Loucy (cell line): ENCODE data around the gene TRPV3.

Source experiments
- H2AFZ ChIP-seq: fragments of 200-600 bp; sonication (generic); 2 replicates; pipeline ENCODE4 v1.6.0; 2016; ENCODE audit warnings: antibody characterized with exemption, mild to moderate bottlenecking, low read length, moderate library complexity
- H3F3A ChIP-seq: fragments of 200-600 bp; 2 replicates; pipeline ENCODE4 v1.6.0; 2016; ENCODE audit warnings: antibody characterized with exemption, low read depth, mild to moderate bottlenecking
- H3K27me3 ChIP-seq: fragments of 200-600 bp; sonication (generic); 2 replicates; pipeline ENCODE4 v1.6.1; 2014; ENCODE audit warnings: low read length, mild to moderate bottlenecking; ENCODE audit not compliant: insufficient read depth, poor library complexity, severe bottlenecking
- H3K36me3 ChIP-seq: fragments of 200-600 bp; sonication (generic); 2 replicates; pipeline ENCODE4 v1.6.1; 2016; ENCODE audit warnings: low read length; ENCODE audit not compliant: insufficient read depth
- H3K4me1 ChIP-seq: fragments of 200-600 bp; sonication (generic); 2 replicates; pipeline ENCODE4 v1.5.1; 2014; ENCODE audit warnings: low read length, mild to moderate bottlenecking; ENCODE audit not compliant: insufficient read depth, poor library complexity, severe bottlenecking
- H3K4me2 ChIP-seq: fragments of 200-600 bp; sonication (generic); 2 replicates; pipeline ENCODE4 v1.6.0; 2014; ENCODE audit warnings: antibody characterized with exemption, low read length, low read depth, mild to moderate bottlenecking; ENCODE audit not compliant: poor library complexity, severe bottlenecking
- H3K4me3 ChIP-seq: fragments of 200-600 bp; sonication (generic); 2 replicates; pipeline ENCODE4 v1.5.1; 2014; ENCODE audit warnings: low read length, mild to moderate bottlenecking, mixed read lengths; ENCODE audit not compliant: poor library complexity, severe bottlenecking
- H3K79me2 ChIP-seq: fragments of 200-600 bp; sonication (generic); 2 replicates; pipeline ENCODE4 v1.6.1; 2014; ENCODE audit warnings: low read length; ENCODE audit not compliant: insufficient read depth
- H3K9ac ChIP-seq: fragments of 200-600 bp; sonication (generic); 2 replicates; pipeline ENCODE4 v1.6.0; 2014; ENCODE audit warnings: mild to moderate bottlenecking, low read depth, low read length, moderate library complexity; ENCODE audit not compliant: poor library complexity, severe bottlenecking
- H3K9me2 ChIP-seq: fragments of 200-600 bp; sonication (generic); replicated peaks from 2 replicates; pipeline ENCODE4 v1.6.1; 2016; ENCODE audit warnings: low read depth, low read length, mixed read lengths
- H3K9me3 ChIP-seq: fragments of 200-600 bp; sonication (generic); 2 replicates; pipeline ENCODE4 v1.6.1; 2014; ENCODE audit warnings: mild to moderate bottlenecking, antibody characterized with exemption, low read length, low read depth; ENCODE audit not compliant: insufficient read depth
- H4K20me1 ChIP-seq: fragments of 200-600 bp; sonication (generic); 2 replicates; pipeline ENCODE4 v1.6.0; 2014; ENCODE audit warnings: antibody characterized with exemption, low read length, mild to moderate bottlenecking; ENCODE audit not compliant: insufficient read depth, poor library complexity, severe bottlenecking
- CTCF ChIP-seq: fragments of 200-600 bp; sonication (generic); conservative IDR thresholded peaks from 2 replicates; pipeline ENCODE4 v1.5.1; 2014; ENCODE audit warnings: mild to moderate bottlenecking, antibody characterized with exemption, low read length
- EZH2phosphoT487 ChIP-seq: fragments of 200-600 bp; IDR thresholded peaks from 2 replicates; pipeline ENCODE4 v1.6.1; 2018; ENCODE audit warnings: antibody characterized with exemption, mild to moderate bottlenecking, moderate library complexity, borderline replicate concordance

The TRPV3 gene

GRCh38 chr17:3528880-3529511 lies 28.6 kb downstream of the TRPV3 start:
- no peaks in the 10 kb centered on the region for H3F3A ChIP-seq
- H3K9me3 ChIP-seq: no peaks in the 10 kb centered on the region
- no peaks in the 10 kb centered on the region for H3K9me2 ChIP-seq
- no peaks in the 10 kb centered on the region for H3K36me3 ChIP-seq
- no peak overlapping the region for H3K4me2 ChIP-seq
- no peak overlapping the region for H3K4me3 ChIP-seq
- no peak for TF ChIP-seq CTCF
- TF ChIP-seq EZH2phosphoT487: no peak
- no peaks in the 10 kb centered on the region for H4K20me1 ChIP-seq
- no peaks in the 10 kb centered on the region for H3K27me3 ChIP-seq
- H3K9ac ChIP-seq: no peak overlapping the region
- no peaks in the 10 kb centered on the region for H3K4me1 ChIP-seq
- no peak overlapping the region for H2AFZ ChIP-seq
- H3K79me2 ChIP-seq: no peaks in the 10 kb centered on the region

GRCh38 chr17:3528403-3528851 lies 29.2 kb downstream of the TRPV3 start:
- Histone ChIP-seq H2AFZ (no peak overlapping the region), H3K79me2 (no peaks in the 10 kb centered on the region), H3K4me1 (no peaks in the 10 kb centered on the region), H3K9me2 (no peaks in the 10 kb centered on the region), H3K4me2 (no peak overlapping the region), H3K9me3 (no peaks in the 10 kb centered on the region), H3K9ac (no peak overlapping the region), H3K4me3 (no peak overlapping the region), H3K36me3 (no peaks in the 10 kb centered on the region), H3K27me3 (no peaks in the 10 kb centered on the region), H4K20me1 (no peaks in the 10 kb centered on the region), H3F3A (no peaks in the 10 kb centered on the region)
- TF ChIP-seq CTCF: no peak
- TF ChIP-seq EZH2phosphoT487: no peak

GRCh38 chr17:3527896-3528295 lies 29.7 kb downstream of the TRPV3 start:
- TF ChIP-seq EZH2phosphoT487 (no peak), CTCF (no peak)
- Histone ChIP-seq H3K36me3 (no peaks in the 10 kb centered on the region), H3F3A (no peaks in the 10 kb centered on the region), H3K27me3 (no peaks in the 10 kb centered on the region), H4K20me1 (no peaks in the 10 kb centered on the region), H3K9me2 (no peaks in the 10 kb centered on the region), H3K4me3 (no peak overlapping the region), H3K4me2 (no peak overlapping the region), H3K4me1 (no peaks in the 10 kb centered on the region), H3K9me3 (no peaks in the 10 kb centered on the region), H3K9ac (no peak overlapping the region), H2AFZ (no peak overlapping the region), H3K79me2 (no peaks in the 10 kb centered on the region)
